ENCODE results near the gene HOXA9.
A peak's percentile ranks its signal among the peaks of the same experiment; 100 is the strongest.

HOXA9 gene

GRCh38 chr7:27155816-27156507 is 9.4 kb downstream of the HOXA9 start:
- no peak for DNase-seq (ENCODE audit: low read depth in 2 of 3, low spot score in 2 of 3)

GRCh38 chr7:27154901-27155815 is 10.2 kb downstream of the HOXA9 start:
- DNase-seq (ENCODE audit: low read depth in 2 of 3, low spot score in 2 of 3) = no peak

- DNase-seq (ENCODE audit: low read depth in 2 of 3, low spot score in 2 of 3) = no peak
Measured at GRCh38 chr7:27154369-27154768, 11.0 kb downstream of the HOXA9 start.

- DNase-seq (ENCODE audit: low read depth in 2 of 3, low spot score in 2 of 3) = no peak
Measured at GRCh38 chr7:27153526-27153925, 11.8 kb downstream of the HOXA9 start.

GRCh38 chr7:27152816-27153442 is 12.4 kb downstream of the HOXA9 start:
- no peak for DNase-seq (ENCODE audit: low read depth in 2 of 3, low spot score in 2 of 3)

- DNase-seq (ENCODE audit: low read depth in 2 of 3, low spot score in 2 of 3) = no peak
Measured at GRCh38 chr7:27151931-27152815, 13.2 kb downstream of the HOXA9 start, which contains the start of gene HOXA3. TSS of gene HOXA3 (minus strand) at chr7:27152583. CDS start at chr7:27110640, 41,943 bp downstream.

- DNase-seq (ENCODE audit: low read depth in 2 of 3, low spot score in 2 of 3) = no peak
Measured at GRCh38 chr7:27151341-27151930, 13.9 kb downstream of the HOXA9 start.

GRCh38 chr7:27150568-27151340 is 14.6 kb downstream of the HOXA9 start:
- peak in 1 of 3 experiments; percentile 40 for DNase-seq (ENCODE audit: low read depth in 2 of 3, low spot score in 2 of 3)

- DNase-seq (ENCODE audit: low read depth in 2 of 3, low spot score in 2 of 3) = no peak
Measured at GRCh38 chr7:27149842-27150567, 15.3 kb downstream of the HOXA9 start.

GRCh38 chr7:27148756-27149641 is 16.3 kb downstream of the HOXA9 start:
- DNase-seq (ENCODE audit: low read depth in 2 of 3, low spot score in 2 of 3) = no peak

- DNase-seq (ENCODE audit: low read depth in 2 of 3, low spot score in 2 of 3) = no peak
Measured at GRCh38 chr7:27148031-27148755, 17.1 kb downstream of the HOXA9 start.

GRCh38 chr7:27147199-27148030 is 17.9 kb downstream of the HOXA9 start, which contains the start of gene HOXA6:
TSS of gene HOXA6 (minus strand) at chr7:27147774. CDS start at chr7:27147749, 25 bp downstream.
- DNase-seq (ENCODE audit: low read depth in 2 of 3, low spot score in 2 of 3) = no peak

- no peak for DNase-seq (ENCODE audit: low read depth in 2 of 3, low spot score in 2 of 3)
Measured at GRCh38 chr7:27146491-27147198, 18.7 kb downstream of the HOXA9 start.

- no peak for DNase-seq (ENCODE audit: low read depth in 2 of 3, low spot score in 2 of 3)
Measured at GRCh38 chr7:27145914-27146412, 19.4 kb downstream of the HOXA9 start.

- DNase-seq (ENCODE audit: low read depth in 2 of 3, low spot score in 2 of 3) = no peak
Measured at GRCh38 chr7:27145165-27145913, 20.0 kb downstream of the HOXA9 start.

Data from activated CD8-positive, alpha-beta memory T cell treated with anti-CD3 and anti-CD28 coated beads for 48 hours (primary cell).